ENCODE data around the gene INSR. TPM values are rescaled to one million over a fixed set of nuclear protein-coding genes. Genes with fewer than 3 reads are reported as not detected.

The INSR gene
- polyA plus RNA-seq, 3 donors: 26.6 to 37.0 (median 31.9) TPM

DNA sequence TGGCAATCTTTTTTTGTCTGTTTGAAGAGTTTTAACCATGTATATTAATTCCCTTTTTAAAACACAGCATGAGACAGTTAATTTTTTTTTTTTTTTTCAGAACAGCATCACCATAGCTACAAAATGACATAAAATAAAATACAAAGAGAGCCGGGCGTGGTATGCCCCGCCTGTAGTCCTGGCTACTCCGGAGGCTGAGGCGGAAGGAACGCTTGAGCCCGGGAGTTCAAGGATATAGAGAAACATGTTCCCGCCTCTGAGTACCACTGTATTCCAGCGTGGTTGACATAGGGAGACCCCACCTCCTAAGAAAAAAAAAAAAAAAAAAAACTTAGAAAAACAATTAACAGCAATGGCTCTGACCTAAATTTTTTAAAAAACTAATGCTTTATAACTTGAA lies 10.0 kb upstream of the INSR start:
- no peak for DNase-seq (ENCODE audit: extremely low read depth in 1 of 11, low read depth in 9 of 11, low spot score in 4 of 11)

DNA sequence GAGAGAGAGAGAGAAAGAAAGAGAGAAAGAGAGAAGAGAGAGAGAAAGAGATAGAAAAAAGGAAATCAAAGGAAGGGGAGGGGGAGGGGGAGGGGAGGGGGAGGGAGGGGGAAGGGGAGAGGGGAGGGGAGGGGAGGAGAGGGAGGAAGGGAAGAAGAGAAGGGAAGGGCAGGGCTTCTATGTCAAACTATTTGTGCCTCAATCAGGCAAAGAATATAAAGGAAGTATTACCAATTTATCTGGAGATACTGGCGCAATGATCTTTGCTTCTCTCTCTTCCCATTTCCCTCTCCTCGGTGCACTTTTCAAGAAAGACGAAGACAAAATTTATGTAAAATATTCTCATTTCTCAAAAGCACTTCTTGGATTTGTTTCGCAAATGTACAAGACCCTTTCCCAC lies 9.3 kb upstream of the INSR start:
- no peak for DNase-seq (ENCODE audit: extremely low read depth in 1 of 11, low read depth in 9 of 11, low spot score in 4 of 11)

DNA sequence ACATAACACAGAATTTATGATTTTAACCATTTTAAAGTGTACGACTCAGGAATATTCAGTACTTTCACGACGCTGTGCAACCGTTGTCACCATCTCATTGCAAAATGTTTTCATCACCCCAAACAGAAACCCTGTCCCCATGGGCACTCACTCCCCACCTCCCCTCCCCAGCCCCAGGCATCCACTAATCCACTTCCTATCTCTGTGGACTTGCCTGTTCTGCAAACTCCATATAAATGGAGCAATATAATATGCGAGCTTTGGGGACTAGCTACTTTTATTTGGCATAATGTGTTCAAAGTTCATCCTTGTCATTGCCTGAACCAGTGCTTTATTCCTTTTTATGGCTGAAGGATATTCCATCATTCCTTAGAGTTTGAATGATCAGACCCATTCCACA lies 7.3 kb upstream of the INSR start:
- no peak for DNase-seq (ENCODE audit: extremely low read depth in 1 of 11, low read depth in 9 of 11, low spot score in 4 of 11)

DNA sequence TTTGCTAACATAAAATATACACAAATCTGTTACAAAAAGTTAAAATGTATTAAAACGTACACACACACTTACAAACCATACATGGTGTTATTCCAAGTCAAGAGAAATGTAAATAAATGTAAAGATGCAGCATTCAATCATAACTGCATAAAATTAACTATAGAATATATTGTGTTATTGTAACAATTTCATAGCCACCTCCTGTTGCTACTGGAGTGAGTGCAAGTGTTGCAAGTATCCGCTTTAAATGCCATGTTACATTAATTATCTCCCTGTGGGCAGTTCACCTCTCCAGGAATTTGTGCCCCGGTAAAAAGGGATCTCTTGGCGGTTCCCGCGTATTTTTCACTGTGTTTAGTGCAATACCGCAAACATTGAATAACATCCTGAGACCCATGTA lies 3.5 kb upstream of the INSR start:
- no peak for DNase-seq (ENCODE audit: extremely low read depth in 1 of 11, low read depth in 9 of 11, low spot score in 4 of 11)

DNA sequence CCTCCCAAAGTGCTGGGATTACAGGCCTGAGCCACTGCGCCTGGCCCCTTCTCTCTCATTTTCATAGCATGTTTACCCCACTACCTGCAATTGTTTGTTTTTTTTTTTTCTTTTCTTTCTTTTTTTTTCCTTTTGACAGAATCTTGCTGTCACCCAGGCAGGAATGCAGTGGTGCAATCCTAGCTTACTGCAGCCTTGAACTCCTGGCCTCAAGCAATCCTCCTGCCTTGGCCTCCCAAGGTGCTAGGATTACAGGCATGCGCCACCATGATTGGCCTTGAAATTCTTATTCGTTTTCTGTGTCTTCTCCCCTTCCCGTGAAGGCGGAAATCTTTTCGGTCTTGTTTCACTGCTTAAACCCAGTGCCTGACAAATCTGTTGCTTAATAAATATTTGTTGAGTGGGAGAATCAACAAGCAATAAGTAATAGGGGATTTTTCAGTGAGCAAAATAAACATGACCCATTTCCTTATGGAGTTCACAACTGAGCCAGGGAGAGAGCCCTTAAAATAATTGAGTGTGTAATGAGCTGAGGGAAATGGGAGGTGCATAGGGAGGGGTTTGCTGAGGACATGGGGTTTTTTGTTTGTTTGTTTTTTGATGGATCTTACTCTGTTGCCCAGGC lies 1.8 kb upstream of the INSR start:
- DNase-seq (ENCODE audit: extremely low read depth in 1 of 11, low read depth in 9 of 11, low spot score in 4 of 11): no peak

DNA sequence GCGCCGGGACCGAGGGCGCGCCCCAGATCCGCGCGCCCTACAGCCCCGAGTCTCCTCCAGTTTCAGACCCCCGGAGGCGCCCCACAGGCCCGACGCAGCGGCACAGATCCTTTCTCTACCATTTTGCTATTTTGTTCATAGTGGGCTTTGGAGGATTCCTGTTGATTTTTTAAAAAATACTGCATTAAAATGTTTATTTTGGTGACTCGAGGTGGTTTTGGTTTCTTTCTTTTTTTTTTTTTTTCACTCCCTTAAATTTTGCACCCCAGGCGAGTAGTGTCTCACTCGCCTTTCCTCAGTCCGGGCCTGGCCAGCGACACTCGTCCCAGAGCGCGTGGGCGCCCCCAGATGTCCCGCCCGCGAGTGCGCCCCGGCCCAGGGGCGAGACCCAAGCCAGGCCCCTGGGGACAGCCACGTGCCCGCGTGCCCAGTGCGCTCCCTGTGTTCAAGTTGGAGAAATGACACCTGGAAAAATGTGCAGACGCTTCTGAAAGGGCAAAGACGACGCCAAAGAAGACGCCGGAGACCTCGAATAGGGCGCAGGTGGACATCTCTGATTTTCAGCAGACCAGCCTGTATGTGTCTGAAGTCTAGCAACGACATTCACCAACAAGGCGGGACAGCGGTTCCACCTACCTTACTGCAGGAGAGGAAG lies 471 bp upstream of the INSR start:
- DNase-seq (ENCODE audit: extremely low read depth in 1 of 11, low read depth in 9 of 11, low spot score in 4 of 11): peak in 8 of 11 donors; percentile 26 to 57 (median 46)

DNA sequence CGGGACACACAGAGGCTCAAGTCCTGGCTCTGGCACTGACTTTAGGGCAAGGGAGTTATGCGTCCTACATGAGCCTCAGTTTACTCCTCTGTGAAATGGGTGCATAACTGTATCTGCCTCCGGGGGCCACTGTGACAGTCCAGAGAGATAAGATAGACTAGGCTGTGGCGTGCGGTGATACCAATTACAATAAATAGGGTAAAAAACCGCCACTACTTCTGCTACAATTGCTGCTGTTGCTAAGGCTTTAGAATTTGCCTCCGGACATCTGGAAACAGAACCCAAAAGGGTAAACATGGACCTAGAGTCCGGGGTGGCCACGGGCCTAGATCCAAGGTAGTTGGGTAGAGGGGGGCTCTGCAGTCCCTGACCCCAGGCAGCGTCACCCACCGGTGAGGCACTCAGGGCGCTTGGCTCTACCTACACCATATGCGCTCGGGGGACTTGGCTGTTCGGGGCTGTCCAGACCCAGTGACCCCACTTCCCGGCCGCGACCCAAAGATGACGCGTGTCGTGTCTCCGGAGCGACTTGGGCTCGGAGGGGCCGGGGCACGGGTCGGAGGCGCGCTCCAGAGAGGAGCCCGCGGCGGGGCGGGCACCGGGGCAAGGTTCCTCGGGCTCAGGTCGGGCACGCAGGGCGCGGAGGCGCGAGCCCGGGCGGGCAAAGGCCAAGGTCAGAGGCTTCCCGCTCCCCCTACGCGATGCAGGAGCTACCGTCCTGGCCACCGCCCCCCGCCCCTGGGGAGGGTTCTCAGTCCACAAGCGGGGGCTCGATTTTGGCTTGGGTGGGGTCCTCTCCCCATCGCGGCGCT lies 1.1 kb downstream of the INSR start:
- peak in 1 of 11 donors; percentile 24 for DNase-seq (ENCODE audit: extremely low read depth in 1 of 11, low read depth in 9 of 11, low spot score in 4 of 11)

DNA sequence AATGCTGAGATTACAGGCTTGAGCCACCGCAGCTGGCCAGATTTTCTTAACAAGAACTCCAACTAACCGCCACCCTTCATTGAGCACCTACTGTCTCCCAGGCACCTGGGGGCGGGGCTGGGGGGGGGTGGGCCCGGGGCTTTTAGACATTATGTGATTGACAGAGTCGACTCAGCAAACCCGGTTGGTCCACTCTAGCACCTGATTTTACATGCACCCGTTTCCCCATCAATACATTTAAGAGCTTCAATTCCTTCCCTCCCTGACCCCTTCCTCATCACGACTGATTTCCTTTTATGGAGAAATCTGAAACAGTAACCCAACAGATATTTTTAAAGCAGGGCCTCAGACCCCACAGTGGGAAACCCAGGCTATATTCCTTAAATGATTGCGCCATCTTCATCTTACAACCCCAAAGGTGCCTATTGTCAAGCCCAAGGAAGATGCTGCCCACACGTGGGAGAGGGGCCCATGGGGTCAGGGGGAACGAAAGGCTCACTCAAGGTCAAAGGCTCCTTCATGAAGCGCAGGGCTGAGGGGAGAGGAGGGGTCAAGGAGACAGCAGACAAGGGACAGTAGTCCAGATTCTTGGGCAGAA lies 1.8 kb downstream of the INSR start:
- DNase-seq (ENCODE audit: extremely low read depth in 1 of 11, low read depth in 9 of 11, low spot score in 4 of 11): no peak

DNA sequence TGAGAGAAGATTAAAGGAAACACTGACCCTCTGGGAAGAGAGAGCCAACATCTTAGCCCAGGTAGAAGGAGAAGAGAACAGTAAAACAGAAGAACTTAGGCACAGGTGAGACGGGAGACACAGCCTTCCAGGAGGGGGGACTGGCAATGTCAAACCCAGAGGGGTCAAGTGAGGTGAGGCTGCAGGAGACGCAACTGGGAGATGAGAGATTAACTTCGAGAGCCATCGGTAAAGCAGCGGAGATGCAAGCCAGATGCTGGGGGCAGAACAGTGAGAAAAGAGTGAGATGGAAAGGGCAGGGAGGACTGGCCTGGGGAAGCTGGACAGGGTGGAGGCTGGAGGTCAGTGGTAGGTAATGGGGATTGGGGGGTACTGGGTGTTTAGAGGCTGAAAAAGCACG lies 5.2 kb downstream of the INSR start:
- no peak for DNase-seq (ENCODE audit: extremely low read depth in 1 of 11, low read depth in 9 of 11, low spot score in 4 of 11)

DNA sequence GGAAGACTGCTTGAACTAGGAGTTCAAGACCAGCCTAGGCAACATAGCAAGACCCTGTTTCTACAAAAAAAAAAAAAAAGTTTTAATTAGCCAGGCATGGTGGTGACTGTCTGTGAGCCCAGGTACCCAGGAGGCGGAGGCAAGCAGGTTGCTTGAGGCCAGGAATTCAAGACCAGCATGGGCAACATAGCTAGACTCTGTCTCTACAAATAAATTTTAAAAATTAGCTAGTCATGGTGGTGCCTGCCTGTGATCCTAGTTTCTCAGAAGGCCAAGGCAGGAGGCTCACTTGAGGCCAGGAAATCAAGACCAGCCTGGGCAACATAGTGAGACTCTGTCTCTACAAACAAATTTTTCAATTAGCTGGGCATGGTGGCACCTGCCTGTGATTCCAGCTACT lies 6.1 kb downstream of the INSR start:
- no peak for DNase-seq (ENCODE audit: extremely low read depth in 1 of 11, low read depth in 9 of 11, low spot score in 4 of 11)

DNA sequence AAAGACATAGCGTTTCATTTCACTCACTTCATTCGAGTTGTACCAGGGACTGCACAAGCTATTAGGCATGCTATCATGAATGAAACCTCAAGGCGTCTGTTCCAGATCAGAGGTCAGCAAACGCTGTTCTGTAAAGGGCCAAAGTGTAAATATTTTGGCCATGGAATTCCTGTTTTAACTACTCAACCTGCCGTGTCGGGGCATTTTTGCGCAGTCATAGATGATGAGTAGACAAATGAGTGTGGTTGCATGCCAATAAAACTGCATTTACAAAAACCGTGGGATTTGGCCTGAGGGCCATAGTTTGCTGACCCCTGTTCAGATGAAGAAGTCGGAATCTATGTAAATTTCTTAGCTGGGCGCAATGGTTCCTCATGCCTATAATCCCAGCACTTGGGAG lies 6.5 kb downstream of the INSR start:
- DNase-seq (ENCODE audit: extremely low read depth in 1 of 11, low read depth in 9 of 11, low spot score in 4 of 11): no peak

DNA sequence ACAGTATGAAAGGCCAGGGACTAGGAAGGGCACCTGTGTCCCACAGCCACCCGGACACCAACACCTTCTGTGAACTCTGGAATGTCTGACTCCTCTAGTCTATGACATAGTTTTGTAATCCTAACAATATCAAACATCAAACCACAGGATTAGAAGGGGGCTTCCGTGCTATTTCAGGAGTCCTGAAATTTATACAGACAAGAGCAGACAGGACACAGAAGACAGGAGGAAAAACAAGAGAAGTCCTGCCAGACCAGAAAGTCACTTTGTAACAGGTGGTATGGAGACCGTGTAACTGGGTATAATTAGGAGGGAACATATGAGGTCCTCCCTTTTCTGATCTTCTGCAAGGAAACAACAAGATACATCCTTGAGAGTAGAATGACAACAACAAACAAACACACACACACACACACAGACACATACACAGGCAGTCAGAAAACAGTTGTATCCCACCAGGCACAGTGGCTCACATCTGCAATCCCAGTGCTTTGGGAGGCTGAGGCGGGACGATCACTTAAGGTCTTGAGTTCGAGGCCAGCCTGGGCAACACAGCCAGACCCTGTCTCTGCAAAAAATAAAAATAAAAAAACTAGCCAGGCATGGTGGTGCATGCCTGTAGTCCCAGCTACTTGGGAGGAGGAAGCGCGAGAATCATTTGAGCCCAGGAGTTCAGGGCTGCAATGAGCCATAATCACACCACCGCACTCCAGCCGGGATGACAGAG lies 13.1 kb downstream of the INSR start:
- no peak for DNase-seq (ENCODE audit: extremely low read depth in 1 of 11, low read depth in 9 of 11, low spot score in 4 of 11)

DNA sequence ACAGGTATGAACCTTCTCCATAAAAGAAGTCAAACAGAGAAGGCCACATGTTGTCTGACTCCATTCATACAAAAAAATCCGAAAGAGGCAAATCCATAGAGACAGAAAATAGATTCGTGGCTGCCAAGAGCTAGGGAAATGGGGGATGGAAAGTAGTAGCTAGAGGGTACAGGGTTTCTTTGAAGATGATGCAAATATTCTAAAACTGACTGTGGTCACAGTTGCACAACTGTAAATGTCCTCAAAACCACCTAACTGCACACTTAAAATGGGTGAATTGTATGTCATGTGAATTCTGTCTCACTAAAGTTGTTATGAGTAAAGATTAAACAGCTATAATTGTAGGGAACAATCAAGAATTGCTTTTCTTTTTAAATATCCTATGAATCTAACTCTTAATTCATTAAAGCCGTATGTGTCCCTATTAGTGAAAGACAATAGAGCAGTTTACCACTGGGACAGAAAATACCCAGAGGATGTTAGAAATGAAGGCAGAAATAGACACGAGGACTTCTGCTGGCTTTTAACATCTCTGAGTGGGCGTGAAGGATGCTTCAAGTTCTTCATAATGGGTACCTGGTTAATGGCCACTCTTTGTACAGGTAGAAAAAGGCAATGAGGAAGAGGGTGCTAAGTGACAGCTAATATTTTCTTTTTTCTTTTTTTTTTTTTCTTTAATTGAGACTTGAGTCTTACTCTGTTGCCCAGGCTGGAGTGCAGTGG lies 21.2 kb downstream of the INSR start:
- DNase-seq (ENCODE audit: extremely low read depth in 1 of 11, low read depth in 9 of 11, low spot score in 4 of 11): no peak

DNA sequence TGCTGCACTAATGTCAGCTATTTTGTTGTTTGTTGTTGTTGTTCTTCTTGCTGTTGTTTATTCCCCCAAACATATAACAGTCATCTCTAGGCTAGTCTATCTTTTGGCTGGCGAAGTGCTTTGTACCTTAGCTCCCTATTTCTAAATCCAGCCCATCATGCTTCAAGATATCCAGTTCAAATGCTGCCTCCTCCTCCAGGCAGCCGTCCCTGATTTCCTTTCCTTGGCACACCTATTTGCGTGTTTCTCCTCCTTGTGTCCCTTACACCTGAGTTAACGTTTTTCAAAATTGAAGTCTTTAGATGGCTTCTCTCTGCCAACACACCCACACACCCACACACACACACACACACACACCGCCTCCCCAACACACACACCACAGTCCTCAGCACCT lies 25.5 kb downstream of the INSR start:
- no peak for DNase-seq (ENCODE audit: extremely low read depth in 1 of 11, low read depth in 9 of 11, low spot score in 4 of 11)

DNA sequence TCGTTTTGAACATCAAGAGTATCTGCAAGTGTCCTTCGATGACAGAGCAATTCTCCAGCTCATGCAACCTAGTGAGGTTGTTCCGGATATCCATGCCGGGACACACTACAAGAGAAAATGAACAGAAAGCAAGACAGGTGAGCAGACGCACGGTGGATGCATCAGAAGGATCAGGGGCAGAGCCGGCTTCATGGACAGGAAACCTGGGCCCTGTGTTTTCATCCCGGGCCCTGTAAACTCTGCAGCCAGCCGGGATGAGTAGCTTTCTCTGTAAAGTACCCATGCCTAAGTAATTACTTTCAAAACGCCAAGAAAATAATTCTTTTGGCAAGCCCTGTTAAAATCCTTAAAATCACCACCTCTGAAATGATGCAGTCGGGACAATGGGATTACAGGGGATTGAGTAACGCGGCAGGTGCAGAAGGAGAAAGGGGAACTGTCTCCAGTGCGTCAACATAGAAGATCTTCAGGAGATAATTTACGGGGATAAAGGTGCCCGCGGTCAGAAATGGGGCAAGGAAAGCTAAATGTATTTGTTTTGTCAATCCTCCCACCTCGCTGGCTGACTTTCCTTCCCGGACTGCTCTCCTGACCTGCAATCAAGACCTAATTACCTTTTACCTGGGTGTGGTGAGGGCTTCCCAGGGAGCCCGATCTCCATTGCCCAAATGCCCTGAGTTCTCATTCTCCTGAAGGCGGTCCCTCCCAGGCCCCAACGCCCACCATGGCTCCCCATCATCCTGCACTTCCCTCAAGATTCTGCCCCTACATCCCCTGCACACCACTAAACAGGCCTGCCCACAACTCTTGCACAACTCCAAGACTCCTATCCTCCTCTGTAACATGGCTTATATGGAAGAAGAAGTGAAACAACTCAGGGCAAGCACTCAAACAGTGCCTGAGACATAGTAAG lies 26.2 kb downstream of the INSR start:
- DNase-seq (ENCODE audit: extremely low read depth in 1 of 11, low read depth in 9 of 11, low spot score in 4 of 11): no peak

DNA sequence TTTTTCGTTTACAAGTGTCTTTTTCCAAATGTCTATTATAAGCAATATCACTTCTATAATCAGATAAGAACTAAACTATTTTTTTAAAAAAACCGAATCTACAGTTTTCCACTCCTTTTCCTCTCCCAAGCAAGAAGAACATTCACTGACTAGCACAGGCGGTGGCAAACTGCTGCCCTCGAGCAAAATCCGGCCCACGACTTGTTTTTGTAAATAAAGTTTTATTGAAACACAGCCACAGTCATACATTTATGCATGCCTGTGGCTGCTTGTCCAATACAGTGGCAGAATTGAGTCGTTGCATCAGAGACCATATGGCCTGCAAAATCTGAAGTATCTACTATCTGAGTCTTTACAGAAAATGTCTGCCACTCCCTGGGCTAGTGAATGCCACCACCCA lies 27.4 kb downstream of the INSR start:
- no peak for DNase-seq (ENCODE audit: extremely low read depth in 1 of 11, low read depth in 9 of 11, low spot score in 4 of 11)

DNA sequence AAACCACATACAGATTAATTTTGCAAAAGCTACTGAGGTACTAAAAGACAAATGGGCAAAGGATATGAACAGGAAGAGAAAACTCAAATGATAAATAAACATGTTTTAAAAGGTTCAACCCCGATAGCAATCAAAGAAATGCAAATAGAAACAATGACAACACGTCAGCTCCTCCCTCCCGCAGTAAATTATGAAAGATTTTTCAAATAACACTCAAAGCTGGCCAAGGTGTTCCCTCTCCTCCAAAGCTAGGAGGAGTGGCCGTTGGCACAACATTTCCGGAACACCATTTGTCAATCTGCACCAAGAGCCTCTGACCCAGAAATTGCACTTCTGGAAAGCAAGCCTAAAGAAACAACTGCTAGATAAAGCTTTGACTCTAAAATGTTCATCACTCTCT lies 28.3 kb downstream of the INSR start:
- DNase-seq (ENCODE audit: extremely low read depth in 1 of 11, low read depth in 9 of 11, low spot score in 4 of 11): no peak

DNA sequence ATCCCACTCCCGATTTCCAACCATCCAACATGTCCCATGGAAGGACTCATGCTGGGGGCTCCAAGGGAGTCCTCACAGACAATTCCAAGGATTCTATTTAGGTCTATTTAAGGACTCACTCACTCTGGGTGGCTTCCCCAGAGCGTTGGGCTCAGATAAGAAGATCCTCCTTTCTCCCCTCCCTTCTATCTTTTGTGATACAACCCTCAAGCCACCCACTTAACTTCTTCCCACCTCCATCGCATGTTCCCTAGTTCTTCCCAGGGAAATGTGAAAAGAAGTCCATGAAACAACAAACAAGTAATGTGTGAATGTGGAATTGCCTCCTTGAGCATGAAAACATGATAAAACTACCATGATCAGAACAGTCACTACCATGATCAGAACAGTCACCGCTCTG lies 29.4 kb downstream of the INSR start:
- DNase-seq (ENCODE audit: extremely low read depth in 1 of 11, low read depth in 9 of 11, low spot score in 4 of 11): no peak
